ENCODE data around the gene HS6ST2.
A peak's percentile ranks its signal among the peaks of the same experiment; 100 is the strongest.
"Not testable (repeated sequence)": the region's sequence is repeated elsewhere in the genome, so short reads cannot be mapped to it uniquely, and the experiment has no call there.

HS6ST2 gene

DNA sequence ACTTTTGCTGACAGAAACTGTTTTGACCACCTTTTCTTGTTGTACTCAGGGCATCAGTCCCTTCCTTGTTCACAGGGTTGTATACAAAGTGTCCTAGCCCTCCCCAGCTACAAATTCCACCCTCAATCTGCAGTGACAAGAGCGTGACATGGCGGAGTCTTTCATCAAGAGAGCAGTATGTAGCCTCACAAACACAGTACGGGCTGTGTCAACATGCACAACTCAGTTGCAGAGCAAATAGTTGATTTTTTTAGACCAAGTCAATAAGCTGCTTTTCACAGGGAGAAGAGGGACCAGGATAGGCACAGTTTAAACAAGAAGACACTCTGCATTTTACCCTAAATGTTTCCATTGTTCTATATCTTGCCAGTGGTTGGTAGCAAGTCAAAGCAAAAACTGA, 8.6 kb upstream of the HS6ST2 start:
- H3K36me3 ChIP-seq (ENCODE audit: control insufficient read depth, insufficient read depth, low read length) = no peaks in the 10 kb centered on the region
- 92% methylated on average over 2 of the region's 3 CpGs; no CpG with 5 or more reads in 1 of the 2 experiments for WGBS, 2 experiments (ENCODE audit: insufficient coverage in 2 of 2)
- H3K9me3 ChIP-seq (ENCODE audit: control insufficient read depth, low read length) = no peaks in the 10 kb centered on the region
- H3K27ac ChIP-seq (ENCODE audit: low read depth, low read length, severe bottlenecking) = no peak overlapping the region
- no peak overlapping the region for H3K4me3 ChIP-seq (ENCODE audit: extremely low read depth, insufficient read depth, low read length, poor library complexity, severe bottlenecking)
- no peaks in the 10 kb centered on the region for H3K4me1 ChIP-seq (ENCODE audit: control insufficient read depth, insufficient read depth, low read length, poor library complexity, severe bottlenecking)

GRCh38 chrX:132965461-132965860, 7.0 kb upstream of the HS6ST2 start:
- Histone ChIP-seq H3K9me3 (ENCODE audit: control insufficient read depth, low read length) (no peaks in the 10 kb centered on the region), H3K4me3 (ENCODE audit: extremely low read depth, insufficient read depth, low read length, poor library complexity, severe bottlenecking) (no peak overlapping the region), H3K4me1 (ENCODE audit: control insufficient read depth, insufficient read depth, low read length, poor library complexity, severe bottlenecking) (no peaks in the 10 kb centered on the region), H3K27ac (ENCODE audit: low read depth, low read length, severe bottlenecking) (no peak overlapping the region), H3K36me3 (ENCODE audit: control insufficient read depth, insufficient read depth, low read length) (no peaks in the 10 kb centered on the region)
- 93 to 100% methylated on average over 2 of the region's 4 CpGs for WGBS, 2 experiments (ENCODE audit: insufficient coverage in 2 of 2)

GRCh38 chrX:132961511-132961910, 3.1 kb upstream of the HS6ST2 start:
- no CpG with 5 or more reads among the region's 1 CpG for WGBS, 2 experiments (ENCODE audit: insufficient coverage in 2 of 2)
- Histone ChIP-seq H3K36me3 (ENCODE audit: control insufficient read depth, insufficient read depth, low read length) (no peaks in the 10 kb centered on the region), H3K4me1 (ENCODE audit: control insufficient read depth, insufficient read depth, low read length, poor library complexity, severe bottlenecking) (no peaks in the 10 kb centered on the region), H3K4me3 (ENCODE audit: extremely low read depth, insufficient read depth, low read length, poor library complexity, severe bottlenecking) (no peak overlapping the region), H3K9me3 (ENCODE audit: control insufficient read depth, low read length) (no peaks in the 10 kb centered on the region), H3K27ac (ENCODE audit: low read depth, low read length, severe bottlenecking) (no peak overlapping the region)

DNA sequence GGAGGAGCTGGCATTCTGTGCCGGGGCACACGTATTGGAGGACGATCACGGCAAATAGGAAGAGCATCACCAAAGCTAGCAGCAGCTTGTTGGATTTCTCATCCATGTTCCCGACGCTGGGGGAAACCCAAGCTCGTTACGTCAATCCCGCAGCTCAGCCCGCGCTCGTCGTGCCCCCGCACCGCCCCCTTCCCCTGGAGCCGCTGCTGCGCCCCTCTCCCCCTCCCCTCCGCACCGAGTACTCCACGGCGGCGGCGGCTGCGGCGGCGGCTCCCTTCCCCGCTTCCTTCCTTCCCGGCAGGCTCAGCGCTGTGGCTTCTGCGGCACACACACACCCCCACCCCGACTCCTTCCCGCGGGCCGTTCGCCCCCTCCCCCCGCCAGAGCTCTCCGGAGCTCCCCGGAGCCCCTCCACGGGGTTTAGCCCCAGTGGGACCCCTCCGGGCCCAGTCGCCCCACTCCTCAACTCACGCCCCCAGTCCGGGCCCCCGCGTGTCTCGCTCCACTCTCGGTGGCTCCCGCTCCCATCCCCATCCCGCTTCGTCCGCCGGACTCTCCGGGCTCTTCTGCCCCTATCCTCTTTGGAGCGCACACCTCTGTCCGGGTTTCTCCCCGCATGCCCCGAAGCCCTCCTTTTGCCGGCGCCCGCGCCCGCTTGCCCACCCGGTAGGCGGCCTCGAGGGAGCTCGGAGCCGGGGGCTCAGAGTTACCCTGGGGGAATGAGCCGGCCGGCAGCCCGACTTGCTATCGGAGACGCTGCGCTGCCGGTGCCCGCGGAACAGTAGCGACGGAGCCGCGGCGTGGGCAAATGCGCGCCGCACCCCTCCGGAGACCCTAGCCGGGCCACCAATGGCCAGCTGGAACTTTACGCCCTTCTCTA, 978 bp downstream of the HS6ST2 start:
- Histone ChIP-seq H3K27ac (ENCODE audit: low read depth, low read length, severe bottlenecking) (no peak overlapping the region), H3K9me3 (ENCODE audit: control insufficient read depth, low read length) (no peaks in the 10 kb centered on the region), H3K4me3 (ENCODE audit: extremely low read depth, insufficient read depth, low read length, poor library complexity, severe bottlenecking) (peak overlapping the region; percentile 44), H3K36me3 (ENCODE audit: control insufficient read depth, insufficient read depth, low read length) (no peaks in the 10 kb centered on the region), H3K4me1 (ENCODE audit: control insufficient read depth, insufficient read depth, low read length, poor library complexity, severe bottlenecking) (no peaks in the 10 kb centered on the region)
- 0 to 1% methylated on average over 21 to 38 of the region's 87 CpGs for WGBS, 2 experiments (ENCODE audit: insufficient coverage in 2 of 2)

DNA sequence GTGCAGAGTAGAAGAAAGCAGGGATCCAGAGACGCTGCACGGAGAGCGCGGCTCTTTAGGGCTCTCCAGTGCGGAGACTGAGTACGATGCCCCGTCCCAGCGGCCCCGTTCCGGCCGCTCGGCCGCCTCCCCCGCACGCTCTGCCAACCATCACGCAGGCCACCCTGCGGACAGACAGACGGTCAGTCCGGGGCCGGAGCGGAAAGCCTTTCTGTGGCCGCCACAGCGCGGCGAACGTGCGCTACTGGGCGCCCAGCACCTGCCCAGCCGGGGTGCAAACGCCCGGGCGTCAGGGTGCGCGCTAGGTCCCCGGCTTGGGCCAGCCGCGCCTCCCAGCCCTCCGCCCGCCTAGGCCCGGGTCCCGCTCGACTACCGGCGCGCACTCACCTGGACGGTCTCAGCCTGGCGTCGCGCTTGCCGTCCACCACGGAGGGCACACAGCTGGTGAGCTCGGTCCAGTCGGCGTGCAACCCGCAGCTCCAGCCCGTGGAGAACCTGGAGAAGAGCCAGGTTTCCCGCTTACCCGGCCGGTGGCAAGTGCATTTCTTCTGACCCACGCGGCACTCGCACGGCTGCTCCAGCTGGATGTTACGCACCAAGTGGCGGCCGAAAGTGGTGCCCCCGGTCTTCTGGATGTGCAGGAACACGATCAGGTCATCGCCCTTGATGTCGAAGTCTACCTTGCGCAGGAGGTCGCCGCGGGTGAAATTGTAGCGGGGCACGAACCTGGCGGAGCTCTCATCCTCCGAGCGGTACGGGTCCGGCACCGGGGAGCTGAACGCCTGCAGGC, 1.8 kb downstream of the HS6ST2 start:
- peak overlapping the region; percentile 44 for H3K4me3 ChIP-seq (ENCODE audit: extremely low read depth, insufficient read depth, low read length, poor library complexity, severe bottlenecking)
- H3K9me3 ChIP-seq (ENCODE audit: control insufficient read depth, low read length) = no peaks in the 10 kb centered on the region
- H3K36me3 ChIP-seq (ENCODE audit: control insufficient read depth, insufficient read depth, low read length) = no peaks in the 10 kb centered on the region
- H3K4me1 ChIP-seq (ENCODE audit: control insufficient read depth, insufficient read depth, low read length, poor library complexity, severe bottlenecking) = no peaks in the 10 kb centered on the region
- WGBS, 2 experiments (ENCODE audit: insufficient coverage in 2 of 2) = 0 to 1% methylated on average over 48 to 58 of the region's 83 CpGs
- H3K27ac ChIP-seq (ENCODE audit: low read depth, low read length, severe bottlenecking) = no peak overlapping the region

GRCh38 chrX:132955690-132956089, 2.7 kb downstream of the HS6ST2 start:
- WGBS, 2 experiments (ENCODE audit: insufficient coverage in 2 of 2) = 17% methylated on average over 1 of the region's 11 CpGs; no CpG with 5 or more reads in 1 of the 2 experiments
- H3K4me3 ChIP-seq (ENCODE audit: extremely low read depth, insufficient read depth, low read length, poor library complexity, severe bottlenecking) = peak overlapping the region; percentile 44
- H3K4me1 ChIP-seq (ENCODE audit: control insufficient read depth, insufficient read depth, low read length, poor library complexity, severe bottlenecking) = no peaks in the 10 kb centered on the region
- no peaks in the 10 kb centered on the region for H3K9me3 ChIP-seq (ENCODE audit: control insufficient read depth, low read length)
- H3K36me3 ChIP-seq (ENCODE audit: control insufficient read depth, insufficient read depth, low read length) = no peaks in the 10 kb centered on the region
- H3K27ac ChIP-seq (ENCODE audit: low read depth, low read length, severe bottlenecking) = no peak overlapping the region

GRCh38 chrX:132954323-132954722, 4.1 kb downstream of the HS6ST2 start:
- H3K36me3 ChIP-seq (ENCODE audit: control insufficient read depth, insufficient read depth, low read length) = no peaks in the 10 kb centered on the region
- WGBS, 2 experiments (ENCODE audit: insufficient coverage in 2 of 2) = 100% methylated on average over 1 of the region's 3 CpGs; no CpG with 5 or more reads in 1 of the 2 experiments

GRCh38 chrX:132953354-132953753, 5.1 kb downstream of the HS6ST2 start:
- no peak overlapping the region for H3K27ac ChIP-seq (ENCODE audit: low read depth, low read length, severe bottlenecking)
- no CpG with 5 or more reads among the region's 7 CpGs for WGBS, 2 experiments (ENCODE audit: insufficient coverage in 2 of 2)
- no peaks in the 10 kb centered on the region for H3K4me1 ChIP-seq (ENCODE audit: control insufficient read depth, insufficient read depth, low read length, poor library complexity, severe bottlenecking)
- H3K4me3 ChIP-seq (ENCODE audit: extremely low read depth, insufficient read depth, low read length, poor library complexity, severe bottlenecking) = no peak overlapping the region
- H3K9me3 ChIP-seq (ENCODE audit: control insufficient read depth, low read length) = no peaks in the 10 kb centered on the region
- no peaks in the 10 kb centered on the region for H3K36me3 ChIP-seq (ENCODE audit: control insufficient read depth, insufficient read depth, low read length)

More at GRCh38 chrX:132954323-132954722, 4.1 kb downstream of the HS6ST2 start:
- no peaks in the 10 kb centered on the region for H3K9me3 ChIP-seq (ENCODE audit: control insufficient read depth, low read length)
- no peak overlapping the region for H3K4me3 ChIP-seq (ENCODE audit: extremely low read depth, insufficient read depth, low read length, poor library complexity, severe bottlenecking)
- no peak overlapping the region for H3K27ac ChIP-seq (ENCODE audit: low read depth, low read length, severe bottlenecking)
- no peaks in the 10 kb centered on the region for H3K4me1 ChIP-seq (ENCODE audit: control insufficient read depth, insufficient read depth, low read length, poor library complexity, severe bottlenecking)

DNA sequence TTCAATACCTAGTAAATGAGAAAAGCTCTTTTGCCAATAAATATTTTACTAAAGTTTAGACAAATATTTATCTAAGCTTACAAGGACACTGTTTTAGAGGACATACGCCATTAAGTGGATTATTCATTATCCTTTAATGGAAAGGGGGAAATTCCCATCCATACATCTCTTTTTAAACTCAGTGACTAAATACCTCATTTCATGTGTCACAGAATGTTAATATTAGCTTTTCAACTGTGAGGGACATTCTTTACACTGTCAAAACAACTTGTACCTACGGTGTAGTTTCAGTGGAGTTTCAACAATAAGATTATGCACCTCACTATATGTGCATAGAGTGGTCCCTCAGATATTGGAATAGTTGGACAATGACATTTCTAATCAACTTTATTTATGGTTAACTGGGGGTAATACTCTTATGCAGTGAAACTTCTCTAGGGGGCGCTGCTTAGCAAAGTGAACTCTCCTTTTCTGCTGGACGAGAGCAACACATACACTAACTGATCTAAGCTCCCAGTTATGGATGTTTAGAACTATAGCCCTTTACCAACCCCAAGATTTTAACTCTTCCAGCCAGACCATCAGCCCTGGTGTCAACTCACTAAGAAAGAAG, 9.7 kb downstream of the HS6ST2 start:
- Histone ChIP-seq H3K9me3 (ENCODE audit: control insufficient read depth, low read length) (no peaks in the 10 kb centered on the region), H3K36me3 (ENCODE audit: control insufficient read depth, insufficient read depth, low read length) (no peaks in the 10 kb centered on the region), H3K4me1 (ENCODE audit: control insufficient read depth, insufficient read depth, low read length, poor library complexity, severe bottlenecking) (no peaks in the 10 kb centered on the region), H3K27ac (ENCODE audit: low read depth, low read length, severe bottlenecking) (no peak overlapping the region), H3K4me3 (ENCODE audit: extremely low read depth, insufficient read depth, low read length, poor library complexity, severe bottlenecking) (no peak overlapping the region)
- no CpG with 5 or more reads among the region's 4 CpGs for WGBS, 2 experiments (ENCODE audit: insufficient coverage in 2 of 2)

GRCh38 chrX:132945055-132945599, 13.3 kb downstream of the HS6ST2 start:
- no CpG with 5 or more reads among the region's 4 CpGs for WGBS, 2 experiments (ENCODE audit: insufficient coverage in 2 of 2)
- not testable (repeated sequence) for H3K36me3 ChIP-seq (ENCODE audit: control insufficient read depth, insufficient read depth, low read length); H3K4me1 ChIP-seq (ENCODE audit: control insufficient read depth, insufficient read depth, low read length, poor library complexity, severe bottlenecking); H3K27ac ChIP-seq (ENCODE audit: low read depth, low read length, severe bottlenecking); H3K4me3 ChIP-seq (ENCODE audit: extremely low read depth, insufficient read depth, low read length, poor library complexity, severe bottlenecking); H3K9me3 ChIP-seq (ENCODE audit: control insufficient read depth, low read length)
